ENCODE results near the gene PIP5K1C.

PIP5K1C gene

GRCh38 chr19:3670796-3671679 lies 29.2 kb downstream of the PIP5K1C start:
- TF ChIP-seq, protein P1, sequence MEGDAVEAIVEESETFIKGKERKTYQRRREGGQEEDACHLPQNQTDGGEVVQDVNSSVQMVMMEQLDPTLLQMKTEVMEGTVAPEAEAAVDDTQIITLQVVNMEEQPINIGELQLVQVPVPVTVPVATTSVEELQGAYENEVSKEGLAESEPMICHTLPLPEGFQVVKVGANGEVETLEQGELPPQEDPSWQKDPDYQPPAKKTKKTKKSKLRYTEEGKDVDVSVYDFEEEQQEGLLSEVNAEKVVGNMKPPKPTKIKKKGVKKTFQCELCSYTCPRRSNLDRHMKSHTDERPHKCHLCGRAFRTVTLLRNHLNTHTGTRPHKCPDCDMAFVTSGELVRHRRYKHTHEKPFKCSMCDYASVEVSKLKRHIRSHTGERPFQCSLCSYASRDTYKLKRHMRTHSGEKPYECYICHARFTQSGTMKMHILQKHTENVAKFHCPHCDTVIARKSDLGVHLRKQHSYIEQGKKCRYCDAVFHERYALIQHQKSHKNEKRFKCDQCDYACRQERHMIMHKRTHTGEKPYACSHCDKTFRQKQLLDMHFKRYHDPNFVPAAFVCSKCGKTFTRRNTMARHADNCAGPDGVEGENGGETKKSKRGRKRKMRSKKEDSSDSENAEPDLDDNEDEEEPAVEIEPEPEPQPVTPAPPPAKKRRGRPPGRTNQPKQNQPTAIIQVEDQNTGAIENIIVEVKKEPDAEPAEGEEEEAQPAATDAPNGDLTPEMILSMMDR (IDR thresholded peaks at IDR 0.05; ENCODE audit: low read depth, low read length, missing control alignments), result no peak
- no peak for DNase-seq (ENCODE audit: extremely low read depth, low read depth)
- H3K4me3 ChIP-seq (replicated peaks; ENCODE audit: low read depth, low read length), result no peak overlapping the region

GRCh38 chr19:3669947-3670795 lies 30.1 kb downstream of the PIP5K1C start:
- no peak overlapping the region for H3K4me3 ChIP-seq (replicated peaks; ENCODE audit: low read depth, low read length)
- TF ChIP-seq, protein P1 (IDR thresholded peaks at IDR 0.05; ENCODE audit: low read depth, low read length, missing control alignments), result no peak
- DNase-seq (ENCODE audit: extremely low read depth, low read depth), result no peak

DNA sequence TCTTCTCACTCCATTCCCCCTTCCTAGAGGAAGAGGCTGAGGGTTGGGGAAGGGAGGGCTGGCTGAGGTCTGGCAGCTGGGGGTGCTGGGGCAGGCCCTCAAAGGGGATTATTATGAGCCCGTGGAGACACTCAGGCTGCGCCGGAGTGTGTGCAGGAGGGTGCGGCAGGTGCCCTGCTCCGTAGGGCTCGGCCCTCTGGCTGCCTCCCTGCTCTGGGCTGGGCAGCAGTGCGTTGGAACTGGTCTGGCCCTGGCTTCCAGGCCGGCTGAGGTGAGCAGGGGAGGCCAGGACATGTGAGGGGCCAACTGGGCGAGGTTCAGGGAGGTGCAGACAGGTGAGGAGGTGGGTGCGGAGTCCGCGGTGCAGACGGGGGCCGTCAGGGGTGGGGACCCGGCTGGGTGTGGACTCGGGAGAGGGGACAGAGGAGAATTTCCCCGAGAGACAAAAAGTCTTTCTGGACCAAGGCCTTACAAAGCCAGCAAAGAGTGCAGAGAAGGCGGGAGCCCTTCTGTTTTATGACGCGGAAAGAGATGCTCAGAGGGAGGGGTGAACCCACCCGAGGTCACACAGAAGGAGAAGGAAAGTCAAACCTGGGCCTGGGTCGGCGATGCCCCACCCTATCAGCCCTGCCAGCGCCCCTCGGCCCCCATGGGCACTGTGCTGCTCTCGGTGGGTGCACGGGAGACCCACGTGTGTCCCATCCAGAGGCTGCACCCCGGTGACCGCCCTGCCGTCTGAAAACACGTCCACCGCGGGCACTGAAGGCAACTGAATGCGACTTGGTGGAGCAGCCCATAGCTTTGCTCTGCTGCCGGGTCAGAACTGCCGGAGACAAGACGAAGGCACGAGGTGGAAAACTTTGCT lies 31.0 kb downstream of the PIP5K1C start:
- TF ChIP-seq, protein P1 (IDR thresholded peaks at IDR 0.05; ENCODE audit: low read depth, low read length, missing control alignments), result no peak
- DNase-seq (ENCODE audit: extremely low read depth, low read depth), result no peak
- H3K4me3 ChIP-seq (replicated peaks; ENCODE audit: low read depth, low read length), result no peak overlapping the region

- TF ChIP-seq, protein P1 (IDR thresholded peaks at IDR 0.05; ENCODE audit: low read depth, low read length, missing control alignments), result no peak
- no peak overlapping the region for H3K4me3 ChIP-seq (replicated peaks; ENCODE audit: low read depth, low read length)
- no peak for DNase-seq (ENCODE audit: extremely low read depth, low read depth)
Measured at GRCh38 chr19:3668331-3669081, 31.8 kb downstream of the PIP5K1C start.

- H3K4me3 ChIP-seq (replicated peaks; ENCODE audit: low read depth, low read length), result no peak overlapping the region
- TF ChIP-seq, protein P1 (IDR thresholded peaks at IDR 0.05; ENCODE audit: low read depth, low read length, missing control alignments), result no peak
- no peak for DNase-seq (ENCODE audit: extremely low read depth, low read depth)
Measured at GRCh38 chr19:3667766-3668165, 32.5 kb downstream of the PIP5K1C start.

All from HFF-Myc (cell line).